CD4-positive, alpha-beta T cell (primary cell): Measurements from ENCODE around the gene RPN2. TPM values are rescaled to one million over a fixed set of nuclear protein-coding genes. Genes with fewer than 3 reads are reported as not detected.

Source experiments
- ATAC-seq: fragments of 200-7000 bp; cut with Tn5 transposase; one replicate; pipeline ENCODE4 v1.10.0; 2022; ENCODE audit warnings: mild to moderate bottlenecking; ENCODE audit not compliant: poor library complexity
- CTCF ChIA-PET: fragments of 350-600 bp; sonication (Branson Sonifier 250); formaldehyde crosslinking; loops from one replicate; lab custom pipeline; 2021; ENCODE audit warnings: antibody characterized with exemption, inconsistent platforms; lab: Charles Lee
- POLR2A ChIA-PET: fragments of 350-600 bp; sonication (Branson Sonifier 250); formaldehyde crosslinking; loops from one replicate; lab custom pipeline; 2021; ENCODE audit warnings: antibody characterized with exemption, inconsistent platforms; lab: Charles Lee
- DNase-seq, 14 experiments: peaks; one replicate each; pipeline ENCODE4 v3.0.0-alpha.2; 2013 to 2020; ENCODE audit warnings: mixed read lengths in 2 of 14
- H3K27ac ChIP-seq, 2 donors: one replicate each; pipeline versions ENCODE4 v1.5.1 to v1.7.0; 2013; ENCODE audit warnings: low read length in 2 of 2, low read depth in 1 of 2, mild to moderate bottlenecking in 1 of 2
- H3K27me3 ChIP-seq, 2 experiments: 1 replicate in 1 of 2; 2 replicates in 1 of 2; pipeline versions ENCODE4 v1.6.1 to v1.7.0; 2013; ENCODE audit warnings: low read length in 2 of 2, control low read depth in 1 of 2, mild to moderate bottlenecking in 1 of 2, moderate library complexity in 1 of 2; ENCODE audit not compliant: insufficient read depth in 2 of 2, control insufficient read depth in 1 of 2
- H3K36me3 ChIP-seq: one replicate; pipeline ENCODE4 v1.6.1; 2013; ENCODE audit warnings: low read length, control low read depth; ENCODE audit not compliant: insufficient read depth
- H3K4me1 ChIP-seq: one replicate; pipeline ENCODE4 v1.6.1; 2013; ENCODE audit warnings: low read length, control low read depth; ENCODE audit not compliant: insufficient read depth
- H3K4me3 ChIP-seq: one replicate; pipeline ENCODE4 v1.5.1; 2013; ENCODE audit warnings: mild to moderate bottlenecking, low read length, moderate library complexity
- H3K9me3 ChIP-seq, 2 experiments: 1 replicate in 1 of 2; 2 replicates in 1 of 2; pipeline versions ENCODE4 v1.6.1 to v1.7.0; 2013; ENCODE audit warnings: low read length in 2 of 2, mild to moderate bottlenecking in 2 of 2, control low read depth in 1 of 2, moderate library complexity in 1 of 2; ENCODE audit not compliant: control insufficient read depth in 1 of 2, insufficient read depth in 1 of 2
- H3K27ac Mint-ChIP-seq: one replicate; pipeline ENCODE4 v1.8.0; 2020; ENCODE audit warnings: mixed read lengths
- H3K27me3 Mint-ChIP-seq: one replicate; pipeline ENCODE4 v1.8.0; 2021; ENCODE audit warnings: mixed read lengths
- H3K36me3 Mint-ChIP-seq: one replicate; pipeline ENCODE4 v1.8.0; 2021; ENCODE audit warnings: low read depth, mixed read lengths
- H3K4me1 Mint-ChIP-seq: one replicate; pipeline ENCODE4 v1.8.0; 2021; ENCODE audit warnings: low read depth, mixed read lengths
- H3K4me3 Mint-ChIP-seq: one replicate; pipeline ENCODE4 v1.8.0; 2020; ENCODE audit warnings: mild to moderate bottlenecking, mixed read lengths
- H3K9me3 Mint-ChIP-seq: one replicate; pipeline ENCODE4 v1.8.0; 2020; ENCODE audit warnings: mixed read lengths
- CTCF ChIP-seq: fragments of 200-600 bp; IDR thresholded peaks from one replicate; pipeline ENCODE4 v1.8.0; 2022; ENCODE audit warnings: antibody characterized with exemption, mild to moderate bottlenecking
- intact Hi-C, 2 experiments: fragments of 100-400 bp; cut with DNase I in 1 of 2; cut with micrococcal nuclease in 1 of 2; formaldehyde crosslinking; loops; one replicate each; pipeline versions ENCODE4 v1.15.1 to v1.9.0; 2023 to 2025; cut with DNase I, micrococcal nuclease
- total RNA-seq, 174 experiments: library from RNA in 2 of 174; stranded (reverse) in 2 of 174; gene quantifications; one replicate each; pipeline ENCODE4 v1.2.3 and lab custom pipeline; 2021 to 2026

RPN2 gene
- total RNA-seq, 2 experiments from 2014 or later: 62.8 to 65.8 TPM

- Mint-ChIP-seq H3K4me1 (no peaks in the 10 kb centered on the region), H3K9me3 (no peaks in the 10 kb centered on the region), H3K4me3 (no peak overlapping the region), H3K27ac (no peak overlapping the region), H3K27me3 (peaks cover 3% of the 10 kb centered on the region), H3K36me3 (no peaks in the 10 kb centered on the region)
- POLR2A ChIA-PET: no interaction called here
- ATAC-seq (no peak), DNase-seq (no peak)
- H3K36me3 ChIP-seq: no peaks in the 10 kb centered on the region
- intact Hi-C loops: no loop called here
- no peak overlapping the region for H3K4me3 ChIP-seq
- H3K4me1 ChIP-seq: no peaks in the 10 kb centered on the region
- no peak for TF ChIP-seq CTCF
- H3K9me3 ChIP-seq: no peaks in the 10 kb centered on the region
- no peak overlapping the region for H3K27ac ChIP-seq
- CTCF ChIA-PET: no interaction called here
- no peaks in the 10 kb centered on the region for H3K27me3 ChIP-seq
Measured at GRCh38 chr20:37254114-37254878, 75.2 kb downstream of the RPN2 start.

GRCh38 chr20:37256286-37256685 lies 77.2 kb downstream of the RPN2 start:
- ChIA-PET CTCF (no interaction called here), POLR2A (no interaction called here)
- Mint-ChIP-seq H3K27me3 (peaks cover 7% of the 10 kb centered on the region), H3K4me1 (no peaks in the 10 kb centered on the region), H3K4me3 (no peak overlapping the region), H3K27ac (no peak overlapping the region), H3K36me3 (no peaks in the 10 kb centered on the region), H3K9me3 (no peaks in the 10 kb centered on the region)
- no peak overlapping the region for H3K4me3 ChIP-seq
- no peaks in the 10 kb centered on the region for H3K4me1 ChIP-seq
- H3K9me3 ChIP-seq: no peaks in the 10 kb centered on the region
- no peak overlapping the region for H3K27ac ChIP-seq
- TF ChIP-seq CTCF: no peak
- intact Hi-C loops: no loop called here
- ATAC-seq (no peak), DNase-seq (no peak)
- H3K36me3 ChIP-seq: no peaks in the 10 kb centered on the region
- peaks cover 0 to 3% of the 10 kb centered on the region in 2 experiments for H3K27me3 ChIP-seq

DNA sequence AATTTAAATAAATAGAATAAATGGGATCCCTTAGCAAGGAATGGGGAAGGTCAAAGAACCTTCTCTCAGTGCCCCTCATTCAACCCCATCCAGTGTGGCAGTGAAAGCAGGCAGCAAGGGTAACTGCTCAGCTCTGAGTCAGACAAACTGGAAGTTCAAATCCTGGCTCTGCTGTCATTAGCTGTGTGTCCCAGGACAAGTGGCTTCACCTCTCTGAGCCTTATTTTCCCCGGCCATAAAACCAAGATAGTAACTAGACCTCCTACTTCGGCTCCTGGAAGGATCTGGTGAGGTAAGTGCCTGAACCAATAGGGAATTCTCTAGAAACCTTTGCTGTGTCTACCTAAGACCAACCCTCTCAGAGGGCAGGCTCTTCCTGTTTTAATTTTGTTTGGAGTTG lies 78.4 kb downstream of the RPN2 start:
- H3K36me3 Mint-ChIP-seq: no peaks in the 10 kb centered on the region
- no peak overlapping the region for H3K27ac ChIP-seq
- H3K36me3 ChIP-seq: no peaks in the 10 kb centered on the region
- DNase-seq: no peak
- intact Hi-C loops: no loop called here
- no peak overlapping the region for H3K27ac Mint-ChIP-seq
- H3K9me3 Mint-ChIP-seq: no peaks in the 10 kb centered on the region
- POLR2A ChIA-PET: no interaction called here
- CTCF ChIA-PET: no interaction called here
- H3K4me1 Mint-ChIP-seq: no peaks in the 10 kb centered on the region
- H3K27me3 ChIP-seq: peaks cover 0 to 5% of the 10 kb centered on the region in 2 experiments
- peaks cover 7% of the 10 kb centered on the region for H3K27me3 Mint-ChIP-seq
- no peak overlapping the region for H3K4me3 ChIP-seq
- H3K4me1 ChIP-seq: no peaks in the 10 kb centered on the region
- H3K9me3 ChIP-seq: no peaks in the 10 kb centered on the region
- TF ChIP-seq CTCF: no peak
- no peak overlapping the region for H3K4me3 Mint-ChIP-seq
- ATAC-seq: no peak
